Caco-2 (cell line): ENCODE results near the gene DHH. TPM values are rescaled to one million over a fixed set of nuclear protein-coding genes. Genes with fewer than 3 reads are reported as not detected.
A peak's percentile ranks its signal among the peaks of the same experiment; 100 is the strongest.

ENCODE experiments used
- BruUV-seq: library from RNA; stranded (reverse); fragments of 400-500 nt; replicated peaks from 2 replicates; lab custom pipeline; 2021; lab: Mats Ljungman, UMichigan
- CTCF ChIA-PET: fragments of 300-600 bp; sonication (Branson Sonifier 250); formaldehyde crosslinking; loops from one replicate; lab custom pipeline; 2022; ENCODE audit warnings: antibody characterized with exemption; lab: Charles Lee
- POLR2A ChIA-PET: fragments of 300-600 bp; sonication (Branson Sonifier 250); formaldehyde crosslinking; loops from one replicate; lab custom pipeline; 2022; ENCODE audit warnings: antibody characterized with exemption; lab: Charles Lee
- DNase-seq, 2 experiments: peaks; one replicate each; pipeline versions ENCODE4 v3.0.0 to v3.0.0-alpha.2; 2020 to 2022
- H3K27me3 ChIP-seq: replicated peaks from 2 replicates; pipeline ENCODE4 v1.6.0; 2011; ENCODE audit warnings: low read length; ENCODE audit not compliant: control insufficient read depth, insufficient read depth
- H3K36me3 ChIP-seq: 2 replicates; pipeline ENCODE4 v1.5.1; 2011; ENCODE audit warnings: low read length; ENCODE audit not compliant: control insufficient read depth, insufficient read depth
- H3K4me1 ChIP-seq: fragments of 250-450 bp; sonication (Bioruptor Pico); 2 replicates; pipeline ENCODE4 v1.5.1; 2020; ENCODE audit warnings: mild to moderate bottlenecking
- H3K4me3 ChIP-seq: 2 replicates; pipeline ENCODE4 v1.5.1; 2011; ENCODE audit warnings: low read depth, mild to moderate bottlenecking, control low read depth, low read length
- H3K9me3 ChIP-seq: fragments of 250-450 bp; sonication (Bioruptor Pico); 2 replicates; pipeline ENCODE4 v1.5.1; 2020; ENCODE audit warnings: mild to moderate bottlenecking, moderate library complexity
- H3K27ac Mint-ChIP-seq: one replicate; pipeline ENCODE4 v1.8.0; 2022; ENCODE audit warnings: mixed read lengths; ENCODE audit not compliant: unreplicated experiment
- H3K27me3 Mint-ChIP-seq: one replicate; pipeline ENCODE4 v1.8.0; 2022; ENCODE audit warnings: mixed read lengths; ENCODE audit not compliant: insufficient read depth, unreplicated experiment
- H3K36me3 Mint-ChIP-seq: one replicate; pipeline ENCODE4 v1.8.0; 2022; ENCODE audit warnings: mild to moderate bottlenecking, mixed read lengths; ENCODE audit not compliant: insufficient read depth, unreplicated experiment
- H3K4me1 Mint-ChIP-seq: one replicate; pipeline ENCODE4 v1.8.0; 2022; ENCODE audit warnings: low read depth, mixed read lengths; ENCODE audit not compliant: unreplicated experiment
- H3K4me3 Mint-ChIP-seq: one replicate; pipeline ENCODE4 v1.8.0; 2022; ENCODE audit warnings: mild to moderate bottlenecking, moderate library complexity, mixed read lengths; ENCODE audit not compliant: unreplicated experiment
- H3K9me3 Mint-ChIP-seq: one replicate; pipeline ENCODE4 v1.8.0; 2022; ENCODE audit warnings: mixed read lengths; ENCODE audit not compliant: unreplicated experiment
- intact Hi-C: fragments of 100-400 bp; cut with micrococcal nuclease; formaldehyde crosslinking; loops from one replicate; pipeline ENCODE4 v1.10.0; 2022; ENCODE audit not compliant: unreplicated experiment
- total RNA-seq: library from RNA; stranded (reverse); gene quantifications from 2 replicates; pipeline ENCODE4 v1.2.3, GENCODE V29; 2022
- TF ChIP-seq, protein P1 (sequence below), 2 experiments: fragments of 200-600 bp in 1 of 2; IDR thresholded peaks; 1 replicate in 1 of 2; 2 replicates in 1 of 2; pipeline versions ENCODE4 v1.5.1 to v1.8.0; 2011 to 2022; ENCODE audit warnings: antibody characterized with exemption in 1 of 2, control low read depth in 1 of 2, inconsistent platforms in 1 of 2, low read depth in 1 of 2, low read length in 1 of 2, mild to moderate bottlenecking in 1 of 2, moderate library complexity in 1 of 2; ENCODE audit not compliant: insufficient read depth in 1 of 2, severe bottlenecking in 1 of 2, unreplicated experiment in 1 of 2

DHH gene
- total RNA-seq, 1 experiment from 2014 or later: 0.16 TPM

DNA sequence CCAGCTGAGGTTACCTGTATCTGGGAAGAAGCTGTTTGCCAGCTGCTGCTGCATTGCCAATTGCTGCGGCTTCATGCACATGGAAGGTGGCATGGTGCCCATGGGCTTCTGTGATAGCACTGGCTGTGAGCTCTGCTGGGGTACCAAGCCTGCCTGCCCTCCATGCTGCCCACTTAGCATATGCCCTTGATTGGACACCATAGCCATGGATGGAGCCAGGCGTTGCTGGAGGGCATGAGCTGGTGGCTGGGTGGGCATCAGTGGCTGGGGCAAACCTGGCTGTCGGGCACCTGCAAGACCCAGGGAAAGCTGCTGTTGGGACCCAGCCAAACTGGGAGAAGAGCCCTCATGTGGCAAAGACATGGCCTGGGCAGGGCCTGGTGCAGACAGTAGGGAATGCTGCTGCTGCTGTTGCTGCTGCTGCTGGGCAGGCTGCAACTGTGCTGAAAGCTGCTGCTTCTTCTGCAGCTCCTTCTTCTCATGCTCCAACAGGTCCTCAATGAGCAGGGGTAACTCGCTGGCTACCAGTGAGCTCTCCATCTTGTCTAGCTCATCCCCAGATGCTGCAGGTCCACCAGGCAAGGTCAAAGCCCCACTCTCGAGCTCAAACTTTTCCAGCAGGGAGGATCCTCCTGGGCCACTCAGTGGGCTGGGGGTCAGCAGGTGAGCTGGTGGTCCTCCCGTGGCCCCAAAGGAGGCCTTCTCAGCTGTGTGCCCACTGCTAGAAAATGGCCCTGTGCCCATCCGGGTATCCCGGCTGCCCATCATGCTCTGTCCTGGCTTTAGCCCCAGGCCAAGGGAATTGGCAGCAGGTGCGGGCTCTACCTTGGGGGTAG lies 57.3 kb downstream of the DHH start:
- BruUV-seq: TSS peak; percentile 16
- Mint-ChIP-seq H3K4me1 (no peaks in the 10 kb centered on the region), H3K36me3 (peaks cover 92% of the 10 kb centered on the region), H3K9me3 (no peaks in the 10 kb centered on the region), H3K27ac (no peak overlapping the region), H3K27me3 (no peaks in the 10 kb centered on the region), H3K4me3 (no peak overlapping the region)
- no peaks in the 10 kb centered on the region for H3K9me3 ChIP-seq
- peaks cover 3% of the 10 kb centered on the region for H3K36me3 ChIP-seq
- H3K4me3 ChIP-seq: no peak overlapping the region
- TF ChIP-seq, protein P1, sequence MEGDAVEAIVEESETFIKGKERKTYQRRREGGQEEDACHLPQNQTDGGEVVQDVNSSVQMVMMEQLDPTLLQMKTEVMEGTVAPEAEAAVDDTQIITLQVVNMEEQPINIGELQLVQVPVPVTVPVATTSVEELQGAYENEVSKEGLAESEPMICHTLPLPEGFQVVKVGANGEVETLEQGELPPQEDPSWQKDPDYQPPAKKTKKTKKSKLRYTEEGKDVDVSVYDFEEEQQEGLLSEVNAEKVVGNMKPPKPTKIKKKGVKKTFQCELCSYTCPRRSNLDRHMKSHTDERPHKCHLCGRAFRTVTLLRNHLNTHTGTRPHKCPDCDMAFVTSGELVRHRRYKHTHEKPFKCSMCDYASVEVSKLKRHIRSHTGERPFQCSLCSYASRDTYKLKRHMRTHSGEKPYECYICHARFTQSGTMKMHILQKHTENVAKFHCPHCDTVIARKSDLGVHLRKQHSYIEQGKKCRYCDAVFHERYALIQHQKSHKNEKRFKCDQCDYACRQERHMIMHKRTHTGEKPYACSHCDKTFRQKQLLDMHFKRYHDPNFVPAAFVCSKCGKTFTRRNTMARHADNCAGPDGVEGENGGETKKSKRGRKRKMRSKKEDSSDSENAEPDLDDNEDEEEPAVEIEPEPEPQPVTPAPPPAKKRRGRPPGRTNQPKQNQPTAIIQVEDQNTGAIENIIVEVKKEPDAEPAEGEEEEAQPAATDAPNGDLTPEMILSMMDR (IDR thresholded peaks at IDR 0.05; ENCODE audit: insufficient read depth in 1 of 2, low read depth in 1 of 2, low read length in 1 of 2, severe bottlenecking in 1 of 2, unreplicated experiment in 1 of 2): no peak
- no peak for DNase-seq
- ChIA-PET CTCF (interaction anchor here (0.6 kb wide), 2 partner anchors 12 to 22 kb away, joined by 3 read pairs; no protein-coding TSS in a partner anchor), POLR2A (no interaction called here)
- H3K27me3 ChIP-seq: no peaks in the 10 kb centered on the region
- intact Hi-C loops: no loop called here
- H3K4me1 ChIP-seq: no peaks in the 10 kb centered on the region

Other genes starting within 250 kb of the DHH start
- 151 and 152 TPM in 2 replicates for gene DDX23, start 242.6 kb downstream of the DHH start, total RNA-seq
- gene RND1, start 228.9 kb downstream of the DHH start, total RNA-seq: 5.1 and 5.2 TPM in 2 replicates
- gene FKBP11, start 169.3 kb downstream of the DHH start, total RNA-seq: 79.5 and 83.2 TPM in 2 replicates
- 249 and 257 TPM in 2 replicates for gene ARF3, start 137.3 kb downstream of the DHH start, total RNA-seq
- 4.2 and 4.4 TPM in 2 replicates for gene WNT10B, start 123.1 kb downstream of the DHH start, total RNA-seq
- gene WNT1, start 116.5 kb downstream of the DHH start, total RNA-seq: 0.63 TPM in 1 of 2 replicates, not detected in the other
- gene DDN, start 95.4 kb downstream of the DHH start, total RNA-seq: 1.7 and 1.9 TPM in 2 replicates
- gene PRKAG1, start 76.0 kb downstream of the DHH start, total RNA-seq: 60.3 and 61.4 TPM in 2 replicates
- 139 and 140 TPM in 2 replicates for gene KMT2D, start 34.0 kb downstream of the DHH start, total RNA-seq
- gene RHEBL1, start 24.8 kb downstream of the DHH start, total RNA-seq: 2.5 and 2.6 TPM in 2 replicates
- gene LMBR1L, start 16.0 kb upstream of the DHH start, total RNA-seq: 43.1 and 43.9 TPM in 2 replicates
- 1,866 and 1,882 TPM in 2 replicates for gene TUBA1B, start 36.6 kb upstream of the DHH start, total RNA-seq
- 8.5 and 9.1 TPM in 2 replicates for gene TUBA1A, start 94.3 kb upstream of the DHH start, total RNA-seq
- gene TUBA1C, start 170.3 kb upstream of the DHH start, total RNA-seq: 636 and 638 TPM in 2 replicates
- gene PRPH, start 200.3 kb upstream of the DHH start, total RNA-seq: 3.2 and 4.9 TPM in 2 replicates
- gene TROAP, start 228.5 kb upstream of the DHH start, total RNA-seq: 134 and 135 TPM in 2 replicates
- gene C1QL4, start 242.4 kb upstream of the DHH start, total RNA-seq: 2.6 and 3.6 TPM in 2 replicates